GM21367 (cell line): ENCODE measurements around the gene ATP7B.
"Not testable (repeated sequence)": the region's sequence is repeated elsewhere in the genome, so short reads cannot be mapped to it uniquely, and the experiment has no call there.

Experiments used
- ATAC-seq: cut with Tn5 transposase; IDR thresholded peaks from one replicate; pipeline ENCODE4 v1.9.1; 2021; ENCODE audit not compliant: unreplicated experiment

ATP7B gene

DNA sequence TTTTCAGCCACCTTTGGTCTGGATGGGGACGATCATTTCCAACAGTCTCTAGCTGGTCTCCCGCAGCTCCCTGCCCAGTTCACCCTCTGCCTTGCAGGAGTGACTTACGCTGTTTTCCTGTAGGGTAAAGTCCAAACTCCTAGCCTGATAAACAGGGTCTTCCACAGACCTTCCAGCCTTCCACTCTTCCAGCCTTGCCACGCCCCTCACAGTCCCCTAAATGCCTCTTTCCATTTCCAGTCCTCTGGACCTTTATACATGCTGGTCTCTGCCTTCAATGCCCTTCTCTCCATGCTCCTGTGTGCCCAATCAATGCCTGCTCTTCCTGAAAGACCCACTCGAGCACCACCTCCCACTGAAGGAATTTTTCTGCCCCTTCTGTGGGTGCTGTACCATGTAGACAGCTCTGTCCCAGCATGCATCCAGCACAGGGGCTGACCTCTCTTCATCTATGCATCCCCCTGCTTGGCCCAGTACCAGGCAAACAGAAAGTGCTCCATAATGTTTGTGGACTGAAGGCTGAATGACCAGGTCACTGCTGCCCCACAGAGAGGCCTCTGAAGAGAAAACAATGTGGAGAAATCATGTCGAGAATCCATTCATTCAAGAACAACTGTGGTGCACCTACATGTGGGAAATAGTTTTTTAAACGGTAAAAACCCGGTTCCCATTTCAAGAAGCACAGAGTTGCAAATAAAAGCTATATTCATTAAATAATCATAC, 4.6 kb downstream of the ATP7B start:
- no peak for ATAC-seq

GRCh38 chr13:52005841-52006522, 5.3 kb downstream of the ATP7B start:
- no peak for ATAC-seq

DNA sequence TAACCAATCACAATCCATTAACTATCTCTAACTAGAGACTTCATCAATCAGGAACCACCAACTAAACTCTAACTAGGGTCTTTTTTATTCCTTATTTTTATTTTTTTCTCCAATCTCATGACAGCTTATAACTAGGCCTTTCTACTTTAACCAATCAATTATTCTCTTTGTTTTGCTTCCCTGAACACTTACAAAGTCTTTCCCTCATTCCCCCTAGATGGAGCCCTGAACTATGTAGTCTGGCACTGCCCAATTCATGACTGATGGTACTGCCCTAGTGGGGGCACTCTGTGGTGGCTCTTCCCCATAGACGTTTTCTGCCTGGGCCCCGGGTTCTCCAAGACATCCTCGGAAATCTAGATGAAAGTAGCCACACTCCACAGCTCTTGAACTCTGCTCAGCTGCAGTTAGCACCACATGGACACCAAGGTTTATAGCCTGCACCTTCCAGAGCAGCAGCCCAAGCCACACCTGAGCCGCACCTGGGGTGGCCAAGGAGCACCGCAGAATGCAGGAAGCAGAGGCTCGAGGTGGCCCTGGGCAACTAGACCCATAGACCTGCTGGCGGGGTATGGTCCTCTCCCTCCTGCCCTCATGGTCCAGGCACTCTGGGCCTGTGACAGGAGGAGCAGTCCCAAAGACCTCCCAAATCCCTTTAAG, 6.6 kb downstream of the ATP7B start:
- ATAC-seq = no peak

DNA sequence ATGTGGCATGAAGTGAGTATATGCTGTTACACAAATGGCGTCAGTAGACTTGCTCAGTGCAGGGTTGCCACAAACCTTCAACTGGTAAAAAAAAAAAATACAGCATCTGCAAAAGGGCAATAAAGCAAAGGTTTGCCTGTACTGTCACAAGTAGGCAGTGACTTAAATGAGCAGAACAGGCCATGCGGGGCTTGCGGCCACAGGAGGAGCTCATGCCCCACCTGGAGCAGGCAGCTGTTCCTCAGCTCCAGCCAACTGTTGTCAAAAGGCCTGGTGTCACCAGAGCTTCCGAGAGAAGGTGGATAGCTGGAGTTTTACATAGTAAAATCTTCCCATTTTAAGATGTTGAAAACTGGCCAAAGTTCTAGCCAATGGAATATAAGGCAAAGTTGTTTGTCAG, 7.7 kb downstream of the ATP7B start:
- ATAC-seq = no peak

- ATAC-seq = no peak
Measured at GRCh38 chr13:52002361-52002760, 8.9 kb downstream of the ATP7B start.

DNA sequence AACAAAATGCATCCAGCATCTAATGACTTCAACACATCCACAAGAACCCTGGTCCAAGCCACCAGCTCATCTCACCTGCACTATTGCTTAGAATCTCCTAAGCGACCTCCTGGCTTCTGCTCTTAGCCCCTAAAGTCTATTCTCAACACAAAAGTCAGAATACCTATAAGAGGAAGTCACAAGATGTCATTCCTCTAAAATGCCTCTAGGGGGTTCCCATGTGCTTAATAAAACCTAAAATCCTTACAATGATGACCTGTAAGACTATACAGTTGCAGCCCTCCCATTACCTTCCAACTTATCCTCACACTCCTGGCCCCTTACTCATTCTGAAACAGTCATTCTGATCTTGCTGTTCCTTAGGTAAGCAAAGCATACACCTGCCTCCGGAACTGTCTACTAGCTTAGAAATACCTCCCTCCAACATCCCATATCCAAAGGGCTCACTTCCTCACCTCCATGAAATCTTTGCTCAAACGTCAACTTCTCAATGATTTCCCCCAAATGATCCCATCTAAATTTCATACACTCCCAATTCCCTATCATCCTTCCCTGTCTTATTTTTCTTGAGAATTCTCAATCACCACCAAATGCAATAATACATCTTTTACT, 10.0 kb downstream of the ATP7B start:
- peak; percentile 86 for ATAC-seq

DNA sequence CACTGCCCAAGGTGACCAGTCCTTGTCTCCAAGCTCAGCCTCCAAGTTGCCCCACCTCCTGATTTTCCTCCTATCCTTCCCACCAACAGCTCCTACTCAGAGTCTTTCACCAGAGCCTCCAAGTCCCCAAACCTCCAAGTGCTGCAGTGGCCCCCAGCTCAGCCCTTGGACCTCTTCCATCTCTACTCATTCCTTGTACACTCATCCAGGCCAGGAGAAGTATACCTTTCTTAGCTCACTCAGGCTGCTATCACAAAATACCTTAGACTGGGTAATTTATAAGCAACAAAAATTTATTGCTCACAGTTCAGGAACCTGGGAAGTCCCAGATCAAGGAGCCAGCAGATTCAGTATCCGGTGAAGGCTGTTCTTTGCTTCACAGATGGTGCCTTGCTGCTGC, 11.3 kb downstream of the ATP7B start:
- ATAC-seq = no peak

DNA sequence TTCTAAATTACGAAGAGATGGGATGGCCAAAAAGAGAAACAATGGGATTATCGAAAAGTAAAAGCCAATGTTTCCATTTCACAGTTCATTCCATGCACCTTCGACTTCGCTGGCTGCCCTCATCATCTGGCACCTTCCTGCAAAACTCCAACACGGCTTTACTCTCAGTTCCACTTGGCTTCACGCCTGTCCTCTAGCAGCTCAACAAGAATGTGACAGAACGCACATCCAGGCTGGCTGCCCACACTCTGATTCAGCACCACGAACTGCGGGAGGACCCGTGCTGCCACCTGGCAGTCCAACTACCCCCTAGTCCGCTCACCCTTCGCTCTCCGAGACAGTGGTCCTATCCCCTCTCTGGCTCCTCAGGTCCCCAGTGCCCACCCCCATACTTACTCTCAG, 11.7 kb downstream of the ATP7B start:
- ATAC-seq = no peak

- no peak for ATAC-seq
Measured at GRCh38 chr13:51998723-51999509, 12.3 kb downstream of the ATP7B start.

GRCh38 chr13:51997641-51998330, 13.5 kb downstream of the ATP7B start:
- ATAC-seq = no peak

DNA sequence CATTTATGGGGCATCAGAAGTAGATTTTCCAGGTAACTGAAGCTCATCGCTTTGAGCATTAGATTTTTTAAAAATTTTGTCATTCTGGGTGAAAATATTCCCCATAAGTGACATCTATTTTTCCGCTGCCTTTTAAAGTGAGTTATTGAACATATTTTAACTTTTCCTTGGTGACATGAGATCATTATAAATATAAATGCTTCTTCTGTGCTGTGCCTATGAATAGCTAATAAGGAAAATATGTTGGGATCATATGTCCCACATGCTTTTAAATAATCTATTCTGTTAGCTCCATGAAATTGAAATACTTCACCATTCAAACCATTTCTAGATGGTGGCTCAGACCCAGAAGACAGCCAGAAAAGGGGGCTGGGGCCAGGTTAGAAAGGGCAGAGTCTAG, 14.1 kb downstream of the ATP7B start:
- ATAC-seq = no peak

GRCh38 chr13:51996641-51997040, 14.6 kb downstream of the ATP7B start:
- no peak for ATAC-seq

- ATAC-seq = no peak
Measured at GRCh38 chr13:51995677-51996551, 15.3 kb downstream of the ATP7B start.

DNA sequence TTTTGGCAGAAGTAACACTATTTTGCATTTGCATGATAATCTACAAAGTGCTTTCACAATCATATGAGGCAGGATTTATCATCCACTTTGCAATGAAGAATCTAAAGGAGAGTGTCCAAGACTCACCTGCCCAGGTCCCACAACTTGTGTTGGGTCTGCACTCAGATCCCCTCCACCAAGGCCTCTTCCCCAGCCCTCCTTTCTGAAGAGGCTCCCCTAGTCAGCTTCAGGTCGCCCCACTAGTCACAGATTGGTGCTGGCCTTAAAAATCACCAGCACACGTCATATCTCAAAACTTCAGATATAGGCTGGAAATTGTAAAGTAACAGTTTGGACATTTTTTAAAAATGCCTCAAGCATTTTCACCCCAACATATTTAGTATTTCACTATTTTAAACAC, 17.5 kb downstream of the ATP7B start:
- ATAC-seq = no peak

- no peak for ATAC-seq
Measured at GRCh38 chr13:51988988-51989618, 22.1 kb downstream of the ATP7B start.

DNA sequence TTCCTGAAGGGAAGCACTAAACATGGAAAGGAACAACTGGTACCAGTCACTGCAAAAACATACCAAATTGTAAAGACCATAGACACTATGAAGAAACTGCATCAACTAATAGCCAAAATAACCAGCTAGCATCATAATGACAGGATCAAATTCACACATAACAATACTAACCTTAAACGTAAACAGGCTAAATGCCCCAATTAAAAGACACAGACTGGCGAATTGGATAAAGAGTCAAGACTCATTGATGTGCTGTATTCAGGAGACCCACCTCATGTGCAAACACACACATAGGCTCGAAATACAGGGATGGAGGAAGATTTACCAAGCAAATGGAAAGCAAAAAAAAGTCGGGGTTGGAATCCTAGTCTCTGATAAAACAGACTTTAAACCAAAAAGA, 26.3 kb downstream of the ATP7B start:
- not testable (repeated sequence) for ATAC-seq

DNA sequence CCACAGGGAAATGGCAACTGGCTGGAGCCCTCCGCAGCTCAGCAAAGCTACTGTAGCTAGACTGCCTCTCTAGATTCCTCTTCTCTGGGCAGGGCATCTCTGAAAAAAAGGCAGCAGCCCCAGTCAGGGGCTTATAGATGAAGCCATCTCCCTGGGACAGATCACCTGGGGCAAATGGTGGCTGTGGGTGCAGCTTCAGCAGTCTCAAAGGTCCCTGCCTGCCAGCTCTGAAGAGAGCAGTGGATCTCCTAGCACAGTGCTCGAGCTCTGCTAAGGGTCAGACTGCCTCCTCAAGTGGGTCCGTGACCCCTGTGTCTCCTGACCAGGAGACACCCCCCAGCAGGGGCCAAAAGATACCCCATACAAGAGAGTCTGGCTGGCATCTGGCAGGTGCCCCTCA, 28.0 kb downstream of the ATP7B start:
- ATAC-seq = not testable (repeated sequence)

DNA sequence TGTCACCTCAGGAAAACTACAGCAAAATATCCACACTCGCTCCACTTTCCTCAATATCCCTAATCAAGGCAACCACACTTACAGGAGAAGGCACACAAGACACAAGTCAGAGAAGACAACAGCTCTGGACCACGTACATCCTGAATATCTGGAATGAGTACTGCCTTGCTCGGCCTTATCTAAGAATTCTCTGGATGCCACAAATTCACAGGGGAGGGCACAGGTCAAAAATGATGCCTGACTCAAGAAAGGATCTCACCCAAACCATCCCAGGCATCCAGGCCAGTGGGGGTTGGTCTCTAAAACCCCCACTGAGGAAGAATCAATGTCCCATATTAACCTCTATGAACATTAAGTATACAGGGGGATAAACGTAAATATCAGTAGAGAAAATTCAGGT, 29.9 kb downstream of the ATP7B start:
- ATAC-seq = no peak

- no peak for ATAC-seq
Measured at GRCh38 chr13:51980908-51981307, 30.3 kb downstream of the ATP7B start.
